ENCODE data around the gene ZNF775. TPM values are rescaled to one million over a fixed set of nuclear protein-coding genes. Genes with fewer than 3 reads are reported as not detected.

The ZNF775 gene
- polyA plus RNA-seq, 3 donors from 2014 or later: 3.3 to 5.5 (median 5.5) TPM

- no peaks in the 10 kb centered on the region for H3K9me3 Mint-ChIP-seq
- DNase-seq: no peak
- no peaks in the 10 kb centered on the region for H3K27me3 Mint-ChIP-seq (ENCODE audit: low read depth in 3 of 3)
- H3K4me3 Mint-ChIP-seq: no peak overlapping the region
- H3K36me3 Mint-ChIP-seq: peaks cover 0 to 4% (median 0%) of the 10 kb centered on the region in 3 donors
- H3K4me1 Mint-ChIP-seq: no peaks in the 10 kb centered on the region
- H3K27ac Mint-ChIP-seq: peak overlapping the region in 1 of 6 donors; percentile 34
These were observed 36.3 kb downstream of the ZNF775 start for GRCh38 chr7:150415161-150416153.

- H3K9me3 Mint-ChIP-seq: no peaks in the 10 kb centered on the region
- no peak overlapping the region for H3K27ac Mint-ChIP-seq
- no peaks in the 10 kb centered on the region for H3K36me3 Mint-ChIP-seq
- no peak overlapping the region for H3K4me3 Mint-ChIP-seq
- peaks cover 5 to 8% of the 10 kb centered on the region in 2 donors for H3K4me1 Mint-ChIP-seq
- DNase-seq: no peak
- no peaks in the 10 kb centered on the region for H3K27me3 Mint-ChIP-seq (ENCODE audit: low read depth in 3 of 3)
These were observed 38.1 kb downstream of the ZNF775 start for GRCh38 chr7:150417239-150417638.

GRCh38 chr7:150417863-150418262, 38.7 kb downstream of the ZNF775 start:
- Mint-ChIP-seq H3K4me3 (no peak overlapping the region), H3K27ac (no peak overlapping the region), H3K9me3 (peaks cover 0 to 1% (median 0%) of the 10 kb centered on the region in 6 donors), H3K36me3 (no peaks in the 10 kb centered on the region), H3K4me1 (peaks cover 5 to 8% of the 10 kb centered on the region in 2 donors), H3K27me3 (ENCODE audit: low read depth in 3 of 3) (no peaks in the 10 kb centered on the region)
- DNase-seq: no peak

- H3K27me3 Mint-ChIP-seq (ENCODE audit: low read depth in 3 of 3): peaks cover 0 to 3% (median 0%) of the 10 kb centered on the region in 3 donors
- peaks cover 5 to 8% of the 10 kb centered on the region in 2 donors for H3K4me1 Mint-ChIP-seq
- H3K27ac Mint-ChIP-seq: no peak overlapping the region
- H3K36me3 Mint-ChIP-seq: no peaks in the 10 kb centered on the region
- H3K4me3 Mint-ChIP-seq: no peak overlapping the region
- no peak for DNase-seq
- peaks cover 0 to 2% (median 0%) of the 10 kb centered on the region in 6 donors for H3K9me3 Mint-ChIP-seq
These were observed 41.1 kb downstream of the ZNF775 start for GRCh38 chr7:150420242-150420641.

- peaks cover 0 to 2% (median 0%) of the 10 kb centered on the region in 6 donors for H3K9me3 Mint-ChIP-seq
- DNase-seq: peak; percentile 74 to 80 (median 80)
- H3K4me3 Mint-ChIP-seq: peak overlapping the region in 3 of 5 donors; percentile 10 to 65 (median 47)
- H3K27me3 Mint-ChIP-seq (ENCODE audit: low read depth in 3 of 3): peaks cover 0 to 3% (median 0%) of the 10 kb centered on the region in 3 donors
- H3K4me1 Mint-ChIP-seq: peaks cover 5 to 8% of the 10 kb centered on the region in 2 donors
- H3K27ac Mint-ChIP-seq: peak overlapping the region in 1 of 6 donors; percentile 49
- H3K36me3 Mint-ChIP-seq: no peaks in the 10 kb centered on the region
These were observed 42.0 kb downstream of the ZNF775 start for GRCh38 chr7:150420987-150421674.

- Mint-ChIP-seq H3K4me3 (no peak overlapping the region), H3K4me1 (peaks cover 5 to 8% of the 10 kb centered on the region in 2 donors), H3K36me3 (no peaks in the 10 kb centered on the region), H3K9me3 (peaks cover 0 to 2% (median 0%) of the 10 kb centered on the region in 6 donors), H3K27ac (no peak overlapping the region), H3K27me3 (ENCODE audit: low read depth in 3 of 3) (peaks cover 0 to 3% (median 0%) of the 10 kb centered on the region in 3 donors)
- DNase-seq: no peak
These were observed 42.7 kb downstream of the ZNF775 start for GRCh38 chr7:150421831-150422230.

- Mint-ChIP-seq H3K9me3 (peaks cover 0 to 2% (median 0%) of the 10 kb centered on the region in 6 donors), H3K36me3 (no peaks in the 10 kb centered on the region), H3K27me3 (ENCODE audit: low read depth in 3 of 3) (peaks cover 0 to 7% (median 3%) of the 10 kb centered on the region in 3 donors), H3K4me1 (peaks cover 17 to 27% of the 10 kb centered on the region in 2 donors), H3K4me3 (no peak overlapping the region), H3K27ac (no peak overlapping the region)
- no peak for DNase-seq
These were observed 46.5 kb downstream of the ZNF775 start for GRCh38 chr7:150425670-150426069.

- DNase-seq: peak; percentile 33 to 42 (median 42)
- Mint-ChIP-seq H3K4me1 (peaks cover 34 to 44% of the 10 kb centered on the region in 2 donors), H3K36me3 (no peaks in the 10 kb centered on the region), H3K27me3 (ENCODE audit: low read depth in 3 of 3) (peaks cover 0 to 8% (median 3%) of the 10 kb centered on the region in 3 donors), H3K9me3 (no peaks in the 10 kb centered on the region), H3K27ac (peak overlapping the region in 5 of 6 donors; percentile 52 to 70 (median 63)), H3K4me3 (peak overlapping the region in 3 of 5 donors; percentile 25 to 53 (median 36))
These were observed 49.7 kb downstream of the ZNF775 start for GRCh38 chr7:150428671-150429451.

GRCh38 chr7:150429699-150430098, 50.6 kb downstream of the ZNF775 start:
- Mint-ChIP-seq H3K36me3 (no peaks in the 10 kb centered on the region), H3K4me3 (no peak overlapping the region), H3K27ac (peak overlapping the region in 1 of 6 donors; percentile 52), H3K27me3 (ENCODE audit: low read depth in 3 of 3) (peaks cover 0 to 8% (median 0%) of the 10 kb centered on the region in 3 donors), H3K9me3 (no peaks in the 10 kb centered on the region), H3K4me1 (peaks cover 43 to 52% of the 10 kb centered on the region in 2 donors)
- no peak for DNase-seq

- H3K4me3 Mint-ChIP-seq: no peak overlapping the region
- DNase-seq: no peak
- H3K4me1 Mint-ChIP-seq: peaks cover 51 to 61% of the 10 kb centered on the region in 2 donors
- H3K36me3 Mint-ChIP-seq: no peaks in the 10 kb centered on the region
- H3K9me3 Mint-ChIP-seq: no peaks in the 10 kb centered on the region
- H3K27ac Mint-ChIP-seq: no peak overlapping the region
- peaks cover 0 to 8% (median 0%) of the 10 kb centered on the region in 3 donors for H3K27me3 Mint-ChIP-seq (ENCODE audit: low read depth in 3 of 3)
These were observed 51.4 kb downstream of the ZNF775 start for GRCh38 chr7:150430465-150431085.

GRCh38 chr7:150431839-150432658, 52.9 kb downstream of the ZNF775 start:
- Mint-ChIP-seq H3K4me1 (peaks cover 56 to 69% of the 10 kb centered on the region in 2 donors), H3K27ac (peak overlapping the region; percentile 74 to 95 (median 90)), H3K9me3 (no peaks in the 10 kb centered on the region), H3K36me3 (no peaks in the 10 kb centered on the region), H3K27me3 (ENCODE audit: low read depth in 3 of 3) (peaks cover 0 to 8% (median 0%) of the 10 kb centered on the region in 3 donors), H3K4me3 (peak overlapping the region; percentile 31 to 89 (median 80))
- no peak for DNase-seq
